Kidney capillary endothelial cell (primary cell): ENCODE data around the gene GPHN.
"Not testable (repeated sequence)": the region's sequence is repeated elsewhere in the genome, so short reads cannot be mapped to it uniquely, and the experiment has no call there.

Source experiments
- DNase-seq: peaks from one replicate; pipeline ENCODE4 v3.0.0-alpha.2; 2018; ENCODE audit warnings: low spot score

GPHN gene

GRCh38 chr14:67059596-67059995 lies 551.6 kb downstream of the GPHN start:
- no peak for DNase-seq

GRCh38 chr14:67060546-67060945 lies 552.6 kb downstream of the GPHN start:
- no peak for DNase-seq

- DNase-seq = not testable (repeated sequence)
Observed at GRCh38 chr14:67067070-67067814, 559.3 kb downstream of the GPHN start.

GRCh38 chr14:67068251-67068650 lies 560.3 kb downstream of the GPHN start:
- no peak for DNase-seq

- DNase-seq = no peak
Observed at GRCh38 chr14:67071506-67071905, 563.6 kb downstream of the GPHN start.

- DNase-seq = no peak
Observed at GRCh38 chr14:67077921-67078320, 570.0 kb downstream of the GPHN start.

GRCh38 chr14:67079846-67080245 lies 571.9 kb downstream of the GPHN start:
- DNase-seq = no peak

- no peak for DNase-seq
Observed at GRCh38 chr14:67108230-67108629, 600.3 kb downstream of the GPHN start.

- no peak for DNase-seq
Observed at GRCh38 chr14:67111022-67111421, 603.1 kb downstream of the GPHN start.

GRCh38 chr14:67112344-67112743 lies 604.4 kb downstream of the GPHN start:
- DNase-seq = no peak

- no peak for DNase-seq
Observed at GRCh38 chr14:67127174-67127573, 619.2 kb downstream of the GPHN start.

GRCh38 chr14:67129768-67130167 lies 621.8 kb downstream of the GPHN start:
- no peak for DNase-seq

- no peak for DNase-seq
Observed at GRCh38 chr14:67131691-67132090, 623.7 kb downstream of the GPHN start.

- no peak for DNase-seq
Observed at GRCh38 chr14:67133144-67133543, 625.2 kb downstream of the GPHN start.

- no peak for DNase-seq
Observed at GRCh38 chr14:67133595-67134441, 625.9 kb downstream of the GPHN start.

- DNase-seq = peak; percentile 17
Observed at GRCh38 chr14:67137744-67138371, 629.9 kb downstream of the GPHN start.

- no peak for DNase-seq
Observed at GRCh38 chr14:67140556-67140955, 632.6 kb downstream of the GPHN start.

GRCh38 chr14:67141146-67141900 lies 633.4 kb downstream of the GPHN start:
- DNase-seq = no peak

GRCh38 chr14:67151082-67151666 lies 643.2 kb downstream of the GPHN start:
- no peak for DNase-seq

- DNase-seq = no peak
Observed at GRCh38 chr14:67158566-67158965, 650.6 kb downstream of the GPHN start.

- no peak for DNase-seq
Observed at GRCh38 chr14:67162385-67162784, 654.4 kb downstream of the GPHN start.

GRCh38 chr14:67166450-67166853 lies 658.5 kb downstream of the GPHN start:
- peak; percentile 21 for DNase-seq
